A549 treated with DMSO at 1 μM for 4 hours (cell line): ENCODE measurements around the gene PTGS2. TPM values are rescaled to one million over a fixed set of nuclear protein-coding genes. Genes with fewer than 3 reads are reported as not detected.

Experiments
- total RNA-seq: library from RNA; stranded (reverse); fragments of 200-300 nt; extraction: Qiagen RNA extraction; gene quantifications from 5 replicates; pipeline ENCODE4 v1.2.3, GENCODE V29; 2022; ENCODE audit warnings: low read depth

PTGS2 gene
- total RNA-seq = 10.0 to 16.4 TPM (median 13.3 TPM) in 5 replicates

GRCh38 chr1:186680245-186681061 lies at the start of gene PTGS2:
Gene PTGS2, minus strand, starts transcription at chr1:186680423. Its CDS starts 133 bp downstream, at chr1:186680290.

Other genes with a start within 250 kb of the PTGS2 start
- gene PDC, start 219.3 kb downstream of the PTGS2 start, total RNA-seq = not detected in 5 replicates
- gene PLA2G4A, start 148.5 kb upstream of the PTGS2 start, total RNA-seq = 9.6 to 14.1 TPM (median 11.7 TPM) in 5 replicates